Panc1 (cell line): ENCODE results near the gene RNF144A. TPM values are rescaled to one million over a fixed set of nuclear protein-coding genes. Genes with fewer than 3 reads are reported as not detected.

Source experiments
- ATAC-seq: fragments of 200-7000 bp; cut with Tn5 transposase; 2 replicates; pipeline ENCODE4 v1.9.1; 2020; ENCODE audit warnings: mild to moderate bottlenecking, moderate library complexity
- BruUV-seq: library from RNA; stranded (reverse); fragments of 400-500 nt; replicated peaks from 2 replicates; lab custom pipeline; 2021; lab: Mats Ljungman, UMichigan
- CTCF ChIA-PET: fragments of 300-600 bp; sonication (Branson Sonifier 250); formaldehyde crosslinking; loops from one replicate; lab custom pipeline; 2022; ENCODE audit warnings: antibody characterized with exemption; lab: Charles Lee
- POLR2A ChIA-PET: fragments of 300-600 bp; sonication (Branson Sonifier 250); formaldehyde crosslinking; loops from one replicate; lab custom pipeline; 2022; ENCODE audit warnings: antibody characterized with exemption; lab: Charles Lee
- DNase-seq: peaks from one replicate; pipeline ENCODE4 v3.0.0-alpha.2; 2010; ENCODE audit warnings: low read depth, low spot score
- H3K27ac ChIP-seq: 2 replicates; pipeline ENCODE4 v1.5.1; 2011; ENCODE audit warnings: mild to moderate bottlenecking, low read length, inconsistent platforms
- H3K27me3 ChIP-seq: fragments of 200-500 bp; sonication (Bioruptor generic); 2 replicates; pipeline ENCODE4 v1.6.0; 2014; ENCODE audit warnings: low read length, inconsistent platforms; ENCODE audit not compliant: control insufficient read depth, insufficient read depth
- H3K36me3 ChIP-seq: fragments of 200-500 bp; sonication (Bioruptor generic); 2 replicates; pipeline ENCODE4 v1.5.1; 2014; ENCODE audit warnings: inconsistent platforms, mild to moderate bottlenecking, low read length, moderate library complexity; ENCODE audit not compliant: control insufficient read depth, insufficient read depth
- H3K4me1 ChIP-seq: 2 replicates; pipeline ENCODE4 v1.5.1; 2011; ENCODE audit warnings: inconsistent platforms, mild to moderate bottlenecking, low read length, moderate library complexity; ENCODE audit not compliant: control insufficient read depth, insufficient read depth
- H3K4me3 ChIP-seq, 2 experiments: 2 replicates each; pipeline ENCODE4 v1.5.1; 2011 to 2012; ENCODE audit warnings: low read depth in 2 of 2, low read length in 2 of 2, mild to moderate bottlenecking in 2 of 2, inconsistent platforms in 1 of 2, moderate library complexity in 1 of 2
- H3K9me3 ChIP-seq: fragments of 200-500 bp; sonication (Bioruptor generic); 2 replicates; pipeline ENCODE4 v1.5.1; 2014; ENCODE audit warnings: low read depth, mild to moderate bottlenecking, inconsistent platforms, low read length, moderate library complexity; ENCODE audit not compliant: control insufficient read depth, insufficient read depth
- POLR2AphosphoS5 ChIP-seq: IDR thresholded peaks from 2 replicates; pipeline ENCODE4 v1.6.1; 2012; ENCODE audit warnings: mild to moderate bottlenecking, low read depth, low read length, moderate library complexity
- SIN3A ChIP-seq: IDR thresholded peaks from 2 replicates; pipeline ENCODE4 v1.6.1; 2012; ENCODE audit warnings: low read depth, mild to moderate bottlenecking, low read length, moderate library complexity, borderline replicate concordance; ENCODE audit not compliant: insufficient read depth
- TCF7L2 ChIP-seq: IDR thresholded peaks from 2 replicates; pipeline ENCODE4 v1.6.1; 2011; ENCODE audit warnings: mild to moderate bottlenecking, low read depth, low read length, inconsistent platforms
- in situ Hi-C: cut with HindIII; loops from 2 replicates; pipeline ENCODE4 v1.10.0; 2016; ENCODE audit warnings: low sequenced_read_pairs, low pct_unique_long_range_greater_than_20kb
- intact Hi-C: fragments of 100-400 bp; cut with micrococcal nuclease; formaldehyde crosslinking; loops from one replicate; pipeline ENCODE4 v1.10.0; 2022; ENCODE audit not compliant: unreplicated experiment
- total RNA-seq: library from RNA; stranded (reverse); gene quantifications from one replicate; pipeline ENCODE4 v1.2.1, GENCODE V29; 2021; ENCODE audit not compliant: unreplicated experiment
- TF ChIP-seq, protein P1 (sequence below): fragments of 450-650 bp; IDR thresholded peaks from 2 replicates; pipeline ENCODE4 v1.5.1; 2017; ENCODE audit warnings: mild to moderate bottlenecking
- TF ChIP-seq, protein P2 (sequence below), 2 experiments: IDR thresholded peaks; 2 replicates each; pipeline ENCODE4 v1.6.1; 2011 to 2012; ENCODE audit warnings: low read depth in 2 of 2, control low read depth in 1 of 2, low read length in 1 of 2, mild to moderate bottlenecking in 1 of 2, moderate library complexity in 1 of 2; ENCODE audit not compliant: insufficient read depth in 1 of 2

RNF144A gene
- total RNA-seq, 1 experiment from 2014 or later, result 5.4 TPM

DNA sequence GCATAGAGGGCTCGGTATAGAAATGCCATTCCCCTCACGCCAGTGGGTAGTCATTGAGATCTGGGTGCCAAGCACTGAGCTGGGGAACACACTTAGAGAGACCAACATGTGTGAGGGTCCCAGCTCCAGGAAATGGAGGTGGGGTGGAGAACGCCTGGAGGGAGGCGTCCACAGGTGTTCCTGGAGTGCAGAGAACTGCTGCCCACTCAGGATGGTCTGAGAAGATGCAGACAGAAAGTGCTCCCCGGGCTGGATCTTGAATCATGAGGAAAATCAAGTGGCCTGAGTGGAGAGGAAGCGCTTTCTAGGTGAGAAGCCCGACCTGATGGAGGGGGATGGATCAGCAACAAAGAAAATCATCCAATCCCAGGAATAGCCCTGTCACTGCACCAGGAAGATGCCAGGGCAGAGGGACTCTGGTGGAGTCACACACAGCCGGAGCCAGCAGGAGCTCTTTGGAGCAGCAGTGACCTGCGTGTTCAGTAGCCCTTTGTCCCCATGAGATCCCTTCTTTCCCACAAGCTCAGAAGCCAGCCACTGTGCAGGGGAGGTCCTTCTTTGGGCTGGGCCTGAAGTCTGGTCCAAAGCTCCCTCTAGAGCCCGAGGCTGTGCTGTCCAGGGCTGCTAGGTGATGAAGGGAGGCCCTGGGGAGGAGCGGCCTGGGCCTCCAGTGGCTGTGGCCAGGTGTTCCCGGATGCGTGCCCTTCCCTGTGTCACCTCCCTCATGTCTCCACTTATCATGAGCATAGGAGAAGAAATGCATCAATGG lies 112.3 kb downstream of the RNF144A start:
- BruUV-seq, result no TSS peak
- intact Hi-C loops, result no loop called here

DNA sequence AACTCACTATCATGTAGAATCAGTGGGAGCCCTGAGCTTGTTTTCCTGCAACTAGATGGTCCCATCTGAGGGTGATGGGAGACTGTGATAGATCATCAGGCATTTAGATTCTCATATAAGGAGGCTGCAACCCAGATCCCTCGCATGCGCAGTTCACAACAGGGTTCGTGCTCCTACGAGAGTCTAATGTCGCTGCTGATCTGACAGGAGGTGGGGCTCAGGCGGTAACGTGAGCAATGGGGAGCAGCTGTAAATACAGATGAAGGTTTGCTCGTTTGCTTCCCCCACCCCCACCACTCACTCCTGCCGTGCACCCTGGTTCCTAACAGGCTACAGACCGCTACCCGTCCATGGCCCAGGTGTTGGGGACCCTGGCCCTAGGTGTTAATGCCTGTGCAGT lies 113.6 kb downstream of the RNF144A start:
- ATAC-seq (no peak), DNase-seq (no peak)
- intact Hi-C loops (no loop called here), in situ Hi-C loops (no loop called here)
- H3K27me3 ChIP-seq, result no peaks in the 10 kb centered on the region
- CTCF ChIA-PET, result no interaction called here
- H3K4me1 ChIP-seq, result no peaks in the 10 kb centered on the region
- no peaks in the 10 kb centered on the region for H3K9me3 ChIP-seq
- no peak overlapping the region for H3K27ac ChIP-seq
- TF ChIP-seq POLR2AphosphoS5 (no peak), TCF7L2 (no peak), SIN3A (no peak)
- TF ChIP-seq, protein P1, sequence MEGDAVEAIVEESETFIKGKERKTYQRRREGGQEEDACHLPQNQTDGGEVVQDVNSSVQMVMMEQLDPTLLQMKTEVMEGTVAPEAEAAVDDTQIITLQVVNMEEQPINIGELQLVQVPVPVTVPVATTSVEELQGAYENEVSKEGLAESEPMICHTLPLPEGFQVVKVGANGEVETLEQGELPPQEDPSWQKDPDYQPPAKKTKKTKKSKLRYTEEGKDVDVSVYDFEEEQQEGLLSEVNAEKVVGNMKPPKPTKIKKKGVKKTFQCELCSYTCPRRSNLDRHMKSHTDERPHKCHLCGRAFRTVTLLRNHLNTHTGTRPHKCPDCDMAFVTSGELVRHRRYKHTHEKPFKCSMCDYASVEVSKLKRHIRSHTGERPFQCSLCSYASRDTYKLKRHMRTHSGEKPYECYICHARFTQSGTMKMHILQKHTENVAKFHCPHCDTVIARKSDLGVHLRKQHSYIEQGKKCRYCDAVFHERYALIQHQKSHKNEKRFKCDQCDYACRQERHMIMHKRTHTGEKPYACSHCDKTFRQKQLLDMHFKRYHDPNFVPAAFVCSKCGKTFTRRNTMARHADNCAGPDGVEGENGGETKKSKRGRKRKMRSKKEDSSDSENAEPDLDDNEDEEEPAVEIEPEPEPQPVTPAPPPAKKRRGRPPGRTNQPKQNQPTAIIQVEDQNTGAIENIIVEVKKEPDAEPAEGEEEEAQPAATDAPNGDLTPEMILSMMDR, result no peak
- TF ChIP-seq, protein P2, sequence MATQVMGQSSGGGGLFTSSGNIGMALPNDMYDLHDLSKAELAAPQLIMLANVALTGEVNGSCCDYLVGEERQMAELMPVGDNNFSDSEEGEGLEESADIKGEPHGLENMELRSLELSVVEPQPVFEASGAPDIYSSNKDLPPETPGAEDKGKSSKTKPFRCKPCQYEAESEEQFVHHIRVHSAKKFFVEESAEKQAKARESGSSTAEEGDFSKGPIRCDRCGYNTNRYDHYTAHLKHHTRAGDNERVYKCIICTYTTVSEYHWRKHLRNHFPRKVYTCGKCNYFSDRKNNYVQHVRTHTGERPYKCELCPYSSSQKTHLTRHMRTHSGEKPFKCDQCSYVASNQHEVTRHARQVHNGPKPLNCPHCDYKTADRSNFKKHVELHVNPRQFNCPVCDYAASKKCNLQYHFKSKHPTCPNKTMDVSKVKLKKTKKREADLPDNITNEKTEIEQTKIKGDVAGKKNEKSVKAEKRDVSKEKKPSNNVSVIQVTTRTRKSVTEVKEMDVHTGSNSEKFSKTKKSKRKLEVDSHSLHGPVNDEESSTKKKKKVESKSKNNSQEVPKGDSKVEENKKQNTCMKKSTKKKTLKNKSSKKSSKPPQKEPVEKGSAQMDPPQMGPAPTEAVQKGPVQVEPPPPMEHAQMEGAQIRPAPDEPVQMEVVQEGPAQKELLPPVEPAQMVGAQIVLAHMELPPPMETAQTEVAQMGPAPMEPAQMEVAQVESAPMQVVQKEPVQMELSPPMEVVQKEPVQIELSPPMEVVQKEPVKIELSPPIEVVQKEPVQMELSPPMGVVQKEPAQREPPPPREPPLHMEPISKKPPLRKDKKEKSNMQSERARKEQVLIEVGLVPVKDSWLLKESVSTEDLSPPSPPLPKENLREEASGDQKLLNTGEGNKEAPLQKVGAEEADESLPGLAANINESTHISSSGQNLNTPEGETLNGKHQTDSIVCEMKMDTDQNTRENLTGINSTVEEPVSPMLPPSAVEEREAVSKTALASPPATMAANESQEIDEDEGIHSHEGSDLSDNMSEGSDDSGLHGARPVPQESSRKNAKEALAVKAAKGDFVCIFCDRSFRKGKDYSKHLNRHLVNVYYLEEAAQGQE (IDR thresholded peaks at IDR 0.05; ENCODE audit: insufficient read depth in 1 of 2, low read depth in 2 of 2, low read length in 1 of 2), result no peak
- no peaks in the 10 kb centered on the region for H3K36me3 ChIP-seq
- H3K4me3 ChIP-seq, result no peak overlapping the region
- POLR2A ChIA-PET, result no interaction called here
- BruUV-seq, result no TSS peak

More for the DNA sequence above, 112.3 kb downstream of the RNF144A start:
- no peaks in the 10 kb centered on the region for H3K36me3 ChIP-seq
- DNase-seq, result no peak
- CTCF ChIA-PET, result no interaction called here
- H3K4me3 ChIP-seq, result no peak overlapping the region
- H3K9me3 ChIP-seq, result no peaks in the 10 kb centered on the region
- in situ Hi-C loops, result no loop called here
- POLR2A ChIA-PET, result no interaction called here
- H3K27ac ChIP-seq, result no peak overlapping the region
- no peaks in the 10 kb centered on the region for H3K27me3 ChIP-seq
- no peak for ATAC-seq
- no peak for TF ChIP-seq POLR2AphosphoS5
- no peak for TF ChIP-seq SIN3A
- TF ChIP-seq, protein P1, result no peak
- TF ChIP-seq TCF7L2, result no peak
- TF ChIP-seq, protein P2 (IDR thresholded peaks at IDR 0.05; ENCODE audit: insufficient read depth in 1 of 2, low read depth in 2 of 2, low read length in 1 of 2), result no peak
- H3K4me1 ChIP-seq, result no peaks in the 10 kb centered on the region
